ENCODE data around the gene SP100.
"Not testable (repeated sequence)": the region's sequence is repeated elsewhere in the genome, so short reads cannot be mapped to it uniquely, and the experiment has no call there.

SP100 gene

GRCh38 chr2:230475143-230475542 is 59.1 kb downstream of the SP100 start:
- no peaks in the 10 kb centered on the region for H4K20me1 ChIP-seq (ENCODE audit: insufficient read depth, low read length, poor library complexity, severe bottlenecking)
- peaks cover 6% of the 10 kb centered on the region; the same call in 1 of the 2 replicates for H3K9me3 ChIP-seq (ENCODE audit: insufficient read depth, low read depth, low read length)
- H3K79me2 ChIP-seq (ENCODE audit: insufficient read depth, low read length), result no peaks in the 10 kb centered on the region
- H3K27me3 ChIP-seq (ENCODE audit: insufficient read depth, low read length, poor library complexity, severe bottlenecking), result no peaks in the 10 kb centered on the region
- H3K4me2 ChIP-seq (ENCODE audit: low read depth, low read length, poor library complexity, severe bottlenecking), result no peak overlapping the region
- no peaks in the 10 kb centered on the region for H3F3A ChIP-seq (ENCODE audit: low read depth)
- H3K9ac ChIP-seq (ENCODE audit: low read depth, low read length, poor library complexity, severe bottlenecking), result no peak overlapping the region
- no peak for TF ChIP-seq EZH2phosphoT487 (IDR thresholded peaks at IDR 0.05; ENCODE audit: borderline replicate concordance)
- TF ChIP-seq CTCF (conservative IDR thresholded peaks at IDR 0.05; ENCODE audit: low read length), result no peak
- H2AFZ ChIP-seq (ENCODE audit: low read length), result no peak overlapping the region
- no peak overlapping the region for H3K4me3 ChIP-seq (ENCODE audit: low read length, poor library complexity, severe bottlenecking)
- no peaks in the 10 kb centered on the region for H3K9me2 ChIP-seq (replicated peaks; ENCODE audit: low read depth, low read length)
- peaks cover 4% of the 10 kb centered on the region for H3K4me1 ChIP-seq (ENCODE audit: insufficient read depth, low read length, poor library complexity, severe bottlenecking)
- peaks cover 6% of the 10 kb centered on the region; the same call in 1 of the 2 replicates for H3K36me3 ChIP-seq (ENCODE audit: insufficient read depth, low read length)

- H3K36me3 ChIP-seq (ENCODE audit: insufficient read depth, low read length), result no peaks in the 10 kb centered on the region
- no peak for TF ChIP-seq EZH2phosphoT487 (IDR thresholded peaks at IDR 0.05; ENCODE audit: borderline replicate concordance)
- no peak for TF ChIP-seq CTCF (conservative IDR thresholded peaks at IDR 0.05; ENCODE audit: low read length)
- H3K4me2 ChIP-seq (ENCODE audit: low read depth, low read length, poor library complexity, severe bottlenecking), result no peak overlapping the region
- no peaks in the 10 kb centered on the region for H3K9me2 ChIP-seq (replicated peaks; ENCODE audit: low read depth, low read length)
- H3K79me2 ChIP-seq (ENCODE audit: insufficient read depth, low read length), result no peaks in the 10 kb centered on the region
- H3K27me3 ChIP-seq (ENCODE audit: insufficient read depth, low read length, poor library complexity, severe bottlenecking), result no peaks in the 10 kb centered on the region
- no peaks in the 10 kb centered on the region for H3F3A ChIP-seq (ENCODE audit: low read depth)
- H3K4me1 ChIP-seq (ENCODE audit: insufficient read depth, low read length, poor library complexity, severe bottlenecking), result no peaks in the 10 kb centered on the region
- H3K4me3 ChIP-seq (ENCODE audit: low read length, poor library complexity, severe bottlenecking), result no peak overlapping the region
- H4K20me1 ChIP-seq (ENCODE audit: insufficient read depth, low read length, poor library complexity, severe bottlenecking), result no peaks in the 10 kb centered on the region
- H3K9ac ChIP-seq (ENCODE audit: low read depth, low read length, poor library complexity, severe bottlenecking), result no peak overlapping the region
- H2AFZ ChIP-seq (ENCODE audit: low read length), result no peak overlapping the region
- no peaks in the 10 kb centered on the region for H3K9me3 ChIP-seq (ENCODE audit: insufficient read depth, low read depth, low read length)
Observed at GRCh38 chr2:230485801-230486341, 69.9 kb downstream of the SP100 start.

- H2AFZ ChIP-seq (ENCODE audit: low read length); H3K9me2 ChIP-seq (replicated peaks; ENCODE audit: low read depth, low read length); H3K4me3 ChIP-seq (ENCODE audit: low read length, poor library complexity, severe bottlenecking); H3K79me2 ChIP-seq (ENCODE audit: insufficient read depth, low read length); H3F3A ChIP-seq (ENCODE audit: low read depth); H3K9ac ChIP-seq (ENCODE audit: low read depth, low read length, poor library complexity, severe bottlenecking); H3K27me3 ChIP-seq (ENCODE audit: insufficient read depth, low read length, poor library complexity, severe bottlenecking); H4K20me1 ChIP-seq (ENCODE audit: insufficient read depth, low read length, poor library complexity, severe bottlenecking); H3K4me2 ChIP-seq (ENCODE audit: low read depth, low read length, poor library complexity, severe bottlenecking); H3K9me3 ChIP-seq (ENCODE audit: insufficient read depth, low read depth, low read length); H3K4me1 ChIP-seq (ENCODE audit: insufficient read depth, low read length, poor library complexity, severe bottlenecking); H3K36me3 ChIP-seq (ENCODE audit: insufficient read depth, low read length): not testable (repeated sequence)
Observed at GRCh38 chr2:230491219-230491618, 75.2 kb downstream of the SP100 start.

GRCh38 chr2:230492107-230492506 is 76.1 kb downstream of the SP100 start:
- Histone ChIP-seq H3K9ac (ENCODE audit: low read depth, low read length, poor library complexity, severe bottlenecking) (no peak overlapping the region), H3K4me1 (ENCODE audit: insufficient read depth, low read length, poor library complexity, severe bottlenecking) (peaks cover 8% of the 10 kb centered on the region), H2AFZ (ENCODE audit: low read length) (no peak overlapping the region), H3K9me3 (ENCODE audit: insufficient read depth, low read depth, low read length) (no peaks in the 10 kb centered on the region), H3K4me2 (ENCODE audit: low read depth, low read length, poor library complexity, severe bottlenecking) (no peak overlapping the region), H3F3A (ENCODE audit: low read depth) (no peaks in the 10 kb centered on the region), H3K79me2 (ENCODE audit: insufficient read depth, low read length) (no peaks in the 10 kb centered on the region), H3K4me3 (ENCODE audit: low read length, poor library complexity, severe bottlenecking) (no peak overlapping the region), H3K36me3 (ENCODE audit: insufficient read depth, low read length) (peaks cover 5% of the 10 kb centered on the region; the same call in 1 of the 2 replicates), H3K9me2 (replicated peaks; ENCODE audit: low read depth, low read length) (no peaks in the 10 kb centered on the region), H4K20me1 (ENCODE audit: insufficient read depth, low read length, poor library complexity, severe bottlenecking) (no peaks in the 10 kb centered on the region), H3K27me3 (ENCODE audit: insufficient read depth, low read length, poor library complexity, severe bottlenecking) (no peaks in the 10 kb centered on the region)
- TF ChIP-seq CTCF (conservative IDR thresholded peaks at IDR 0.05; ENCODE audit: low read length) (no peak), EZH2phosphoT487 (IDR thresholded peaks at IDR 0.05; ENCODE audit: borderline replicate concordance) (no peak)

Data from Loucy (cell line).